ENCODE results near the gene CD151.

CD151 gene

GRCh38 chr11:797296-798092 is 35.3 kb upstream of the CD151 start:
- peak; percentile 97 for DNase-seq

GRCh38 chr11:798093-798713 is 34.5 kb upstream of the CD151 start, which contains the start of gene SLC25A22:
Gene SLC25A22 (minus strand): TSS chr11:798281. CDS start chr11:795006, 3,275 bp downstream.
- DNase-seq = peak; percentile 100

GRCh38 chr11:799641-800316 is 33.0 kb upstream of the CD151 start:
- no peak for DNase-seq

- no peak for DNase-seq
Measured at GRCh38 chr11:800473-800872, 32.3 kb upstream of the CD151 start.

- DNase-seq = no peak
Measured at GRCh38 chr11:801097-801780, 31.5 kb upstream of the CD151 start.

GRCh38 chr11:802018-802617 is 30.6 kb upstream of the CD151 start:
- DNase-seq = no peak

GRCh38 chr11:802693-803466 is 29.9 kb upstream of the CD151 start:
- DNase-seq = peak; percentile 61

GRCh38 chr11:803467-803742 is 29.3 kb upstream of the CD151 start:
- no peak for DNase-seq

- DNase-seq = peak; percentile 89
Measured at GRCh38 chr11:803770-804598, 28.8 kb upstream of the CD151 start.

GRCh38 chr11:804599-804964 is 28.2 kb upstream of the CD151 start:
- DNase-seq = no peak

GRCh38 chr11:808427-809286 is 24.1 kb upstream of the CD151 start:
- DNase-seq = no peak

GRCh38 chr11:809287-810039 is 23.3 kb upstream of the CD151 start, which contains the start of gene RPLP2:
Gene RPLP2 (plus strand): TSS chr11:809967. CDS start chr11:810235, 268 bp downstream.
- peak; percentile 99 for DNase-seq

GRCh38 chr11:810040-810567 is 22.6 kb upstream of the CD151 start:
- no peak for DNase-seq

GRCh38 chr11:811446-812245 is 21.1 kb upstream of the CD151 start:
- DNase-seq = no peak

- DNase-seq = no peak
Measured at GRCh38 chr11:812390-812789, 20.4 kb upstream of the CD151 start.

GRCh38 chr11:813072-813455 is 19.7 kb upstream of the CD151 start:
- no peak for DNase-seq

- no peak for DNase-seq
Measured at GRCh38 chr11:813456-814096, 19.2 kb upstream of the CD151 start.

Data from 8988T (cell line).